GM21360 (cell line): Measurements from ENCODE around the gene ACKR4.
"Not testable (repeated sequence)": the region's sequence is repeated elsewhere in the genome, so short reads cannot be mapped to it uniquely, and the experiment has no call there.

Experiments
- ATAC-seq: cut with Tn5 transposase; IDR thresholded peaks from one replicate; pipeline ENCODE4 v1.9.1; 2021; ENCODE audit warnings: mild to moderate bottlenecking, moderate library complexity; ENCODE audit not compliant: unreplicated experiment

ACKR4 gene

DNA sequence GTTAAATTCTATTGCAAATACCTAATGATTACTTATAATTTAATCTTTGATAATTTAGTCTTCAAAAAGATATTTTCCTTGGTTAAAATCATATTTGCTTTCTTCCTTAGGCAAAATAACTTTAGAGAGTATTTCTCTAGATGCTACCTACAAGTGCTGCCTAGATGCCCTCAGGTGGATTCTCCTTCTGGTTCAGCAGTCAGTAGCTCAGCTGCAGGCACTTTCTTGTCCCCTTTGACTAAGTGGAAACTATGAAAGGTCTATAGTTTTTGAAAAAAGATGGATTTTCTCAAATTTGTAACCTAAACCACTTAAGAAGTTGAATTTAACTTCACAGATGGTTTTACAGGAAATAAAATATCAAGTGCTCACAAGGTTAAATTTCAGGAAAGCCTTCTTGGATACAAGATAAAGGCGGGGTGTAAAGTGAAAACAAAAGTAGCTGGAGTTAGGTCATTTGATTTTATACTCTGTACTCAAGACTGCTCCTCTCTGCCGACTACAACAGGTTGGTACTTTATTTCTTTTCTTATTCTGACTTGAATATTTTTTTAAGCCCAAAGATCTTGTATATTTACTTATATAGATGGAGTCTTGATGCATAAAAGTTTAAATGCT, at the start of gene ACKR4:
ACKR4 (plus strand) TSS at position 455 of the 618 bp plus-strand sequence. CDS start 3,128 bp downstream, outside the sequence.
- no peak for ATAC-seq

DNA sequence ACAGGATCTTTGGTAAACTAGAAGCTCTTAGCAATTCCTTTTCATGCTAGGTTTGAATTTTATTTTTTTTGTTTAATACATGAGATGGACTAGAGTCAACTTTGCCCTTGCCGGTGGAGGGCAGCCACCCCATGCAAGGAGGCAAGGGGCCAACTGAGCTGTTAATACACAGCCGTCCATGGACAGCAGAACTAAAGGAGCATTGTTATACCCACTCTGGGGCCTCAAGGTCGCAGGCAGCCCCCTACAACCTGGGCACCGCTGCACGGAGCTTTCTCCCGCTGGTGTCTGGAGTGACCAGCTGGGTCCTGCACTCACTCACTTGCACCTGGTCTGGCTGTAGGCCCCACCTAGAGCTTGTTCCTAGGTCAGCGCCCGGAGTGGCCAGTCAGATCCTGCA, 47.9 kb upstream of the ACKR4 start:
- no peak for ATAC-seq

DNA sequence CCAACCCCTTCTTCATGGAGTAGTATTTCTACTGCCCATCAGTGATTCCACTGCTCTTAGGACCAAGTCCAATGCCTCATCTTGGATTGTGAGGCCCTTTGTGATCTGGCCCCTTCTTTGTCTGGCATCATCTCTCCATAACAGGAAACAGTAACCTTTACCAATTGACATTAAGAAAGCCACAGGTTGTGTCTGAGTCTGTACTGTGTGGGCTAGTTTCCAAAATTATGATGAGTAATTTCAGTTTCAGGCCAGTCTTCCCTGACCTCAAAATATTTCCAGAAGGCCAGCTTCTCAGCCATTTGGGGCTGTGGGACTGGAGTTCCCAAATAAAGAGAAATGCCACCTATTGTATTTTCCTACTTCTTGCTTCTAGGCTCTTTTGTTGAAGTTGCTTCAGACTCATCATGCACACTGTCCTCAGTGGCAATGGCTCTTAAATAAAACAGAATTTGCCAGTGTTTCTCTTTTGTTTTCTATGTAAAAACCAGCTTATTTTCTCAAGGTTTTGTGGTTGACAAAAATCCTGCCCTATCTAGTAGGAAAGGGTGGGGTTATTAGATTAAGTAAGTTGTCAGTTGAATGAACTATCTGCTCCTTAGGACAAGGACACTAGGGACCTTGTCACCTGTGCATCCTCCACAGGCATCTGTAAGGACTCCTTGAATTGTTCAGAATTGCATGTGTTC, 47.0 kb upstream of the ACKR4 start:
- peak; percentile 75 for ATAC-seq

DNA sequence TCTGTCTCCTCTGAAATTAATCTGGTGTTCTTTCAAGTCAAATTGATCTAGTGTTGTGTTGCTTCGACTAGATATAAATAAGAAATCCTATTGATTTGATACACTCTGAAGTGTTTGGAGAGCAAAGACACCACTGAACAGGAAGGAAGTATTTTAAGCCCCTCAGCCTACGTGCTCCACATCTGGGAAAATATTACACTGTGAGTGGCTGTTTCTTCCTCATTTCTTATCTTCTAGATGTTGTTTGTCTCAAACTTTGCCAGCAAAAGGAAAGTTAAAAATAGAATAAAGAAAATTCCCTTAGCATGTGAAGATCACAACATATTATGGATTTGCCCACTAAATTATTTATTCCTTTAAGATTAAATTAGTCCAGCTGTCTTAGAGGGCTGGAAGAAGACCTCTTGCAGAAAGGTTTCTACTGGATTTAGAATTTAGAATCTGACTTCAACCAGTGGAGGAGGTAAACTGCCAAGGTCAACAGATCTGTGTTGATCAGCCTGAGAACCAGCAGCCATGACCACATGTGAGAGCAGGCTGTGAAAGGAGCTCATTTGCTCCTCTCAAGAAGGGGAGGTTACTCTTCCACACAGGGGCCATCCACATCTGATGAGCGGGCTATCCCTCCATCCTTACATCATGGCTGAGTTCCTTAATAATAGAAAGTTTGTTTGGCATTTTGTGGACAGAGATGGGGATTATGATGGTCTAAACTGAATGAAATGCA, 46.3 kb upstream of the ACKR4 start:
- ATAC-seq: no peak

DNA sequence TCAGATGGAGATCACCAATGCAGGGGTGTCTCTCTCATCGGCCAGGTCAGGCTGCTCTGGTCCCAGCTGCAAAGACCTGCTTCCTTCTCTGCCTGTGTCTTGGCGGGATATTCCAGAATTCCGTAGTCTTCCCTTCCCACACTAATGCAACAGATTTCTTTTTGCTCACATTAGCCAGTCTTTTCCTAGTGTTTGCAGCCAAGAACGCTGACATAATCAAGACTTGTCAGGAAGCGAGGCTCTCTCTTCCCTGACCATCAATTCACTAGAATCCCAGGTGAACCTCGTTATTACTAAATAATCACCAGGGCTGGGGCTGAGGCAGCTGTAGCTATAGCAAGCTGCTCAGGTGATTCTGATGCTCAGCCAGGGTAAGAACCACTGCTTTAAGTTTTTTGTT, 43.2 kb upstream of the ACKR4 start:
- ATAC-seq: no peak

DNA sequence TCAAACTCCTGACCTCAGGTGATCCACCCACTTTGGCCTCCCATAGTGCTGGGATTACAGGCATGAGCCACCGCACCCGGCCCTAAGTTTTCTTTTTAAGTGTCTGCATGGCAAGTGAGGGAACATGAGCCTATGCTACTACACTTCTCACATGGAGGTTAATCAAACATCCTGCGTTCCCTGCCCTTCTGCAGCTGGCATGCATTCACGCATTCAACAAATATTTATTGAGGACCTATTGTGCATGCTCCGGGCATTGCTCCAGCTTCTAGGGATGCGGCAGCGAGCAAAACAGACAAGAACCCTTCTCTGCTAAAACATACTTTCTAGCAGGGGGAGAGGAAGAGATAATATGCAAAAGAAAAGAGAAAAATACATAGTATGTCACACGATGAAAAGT, 42.6 kb upstream of the ACKR4 start:
- ATAC-seq: no peak

DNA sequence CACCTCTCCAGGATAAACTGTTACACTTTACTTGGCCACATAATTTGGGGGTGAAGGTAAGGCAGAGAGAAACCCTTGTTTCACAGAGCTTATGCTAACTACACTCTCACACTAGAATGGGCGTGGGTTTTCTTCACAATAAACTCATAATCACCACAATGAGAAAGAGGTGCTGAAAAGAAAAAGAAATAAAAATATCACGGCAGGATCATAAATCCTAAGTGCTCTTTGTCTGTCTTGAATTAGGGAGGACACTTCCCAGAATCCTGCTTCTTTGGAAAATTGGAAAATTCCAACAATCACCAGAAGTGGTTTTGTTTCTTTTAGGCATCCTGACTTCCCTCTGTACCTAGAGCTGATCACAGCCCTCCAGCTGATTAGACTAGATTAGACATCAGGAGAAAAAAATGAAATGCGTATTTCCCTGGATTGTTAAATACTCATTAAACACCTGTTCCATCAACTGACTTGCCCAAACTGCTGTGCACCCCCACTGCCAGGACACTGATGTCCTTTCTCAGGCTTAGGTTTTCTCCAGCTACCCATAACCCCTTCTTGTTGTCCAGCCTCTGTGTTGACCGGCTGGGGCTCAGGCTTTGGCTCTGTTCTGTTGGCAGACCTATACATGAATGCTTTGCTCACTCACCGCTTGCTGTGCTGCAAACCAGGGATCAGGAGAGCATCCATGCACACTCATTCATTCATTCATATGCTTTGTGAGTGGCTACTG, 41.6 kb upstream of the ACKR4 start:
- ATAC-seq: no peak

DNA sequence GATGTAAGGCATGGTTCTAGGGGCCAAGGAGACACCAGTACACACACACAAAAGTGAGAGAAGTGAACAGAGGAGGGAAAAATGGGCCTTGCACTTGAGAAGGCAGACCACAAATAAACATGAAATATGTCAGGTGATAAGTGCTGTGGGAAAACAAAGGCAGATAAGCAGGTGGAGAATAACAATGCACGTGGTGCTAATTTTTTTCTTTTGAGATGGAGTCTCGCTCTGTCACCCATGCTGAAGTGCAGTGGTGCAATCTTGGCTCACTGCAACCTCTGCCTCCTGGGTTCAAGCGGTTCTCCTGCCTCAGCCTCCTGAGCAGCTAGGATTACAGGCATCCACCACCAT, 41.1 kb upstream of the ACKR4 start:
- ATAC-seq: not testable (repeated sequence)

DNA sequence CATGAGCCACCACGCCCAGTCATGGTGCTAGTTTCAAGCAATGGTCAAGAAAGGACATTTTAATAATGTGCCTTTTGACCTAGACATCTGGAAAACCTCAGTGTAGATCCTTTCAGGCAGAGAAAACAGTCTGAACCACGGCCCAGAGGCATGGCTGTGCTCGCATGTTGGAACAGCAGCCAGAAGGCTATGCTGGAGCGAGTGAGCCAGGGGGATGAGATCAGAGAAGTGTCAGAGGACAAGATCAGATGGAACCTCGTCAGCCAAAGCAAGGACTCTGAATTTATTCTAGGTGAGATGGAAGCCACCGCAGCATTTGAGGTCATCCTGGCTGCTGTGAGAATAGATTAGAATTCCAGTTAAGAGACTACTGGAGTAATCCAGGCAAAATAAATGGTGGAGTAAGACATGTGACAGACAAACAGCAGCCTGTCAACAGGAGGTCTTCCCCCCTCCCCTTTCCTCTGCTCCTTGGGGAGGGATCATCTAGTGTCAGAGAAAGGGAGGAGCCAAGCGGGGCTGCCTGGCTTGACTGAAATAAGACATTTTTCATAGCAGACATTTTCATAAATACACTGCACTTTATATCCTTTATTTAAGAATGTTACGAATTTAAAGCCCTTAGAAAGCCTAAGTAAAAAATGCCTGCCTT, 40.4 kb upstream of the ACKR4 start:
- no peak for ATAC-seq

DNA sequence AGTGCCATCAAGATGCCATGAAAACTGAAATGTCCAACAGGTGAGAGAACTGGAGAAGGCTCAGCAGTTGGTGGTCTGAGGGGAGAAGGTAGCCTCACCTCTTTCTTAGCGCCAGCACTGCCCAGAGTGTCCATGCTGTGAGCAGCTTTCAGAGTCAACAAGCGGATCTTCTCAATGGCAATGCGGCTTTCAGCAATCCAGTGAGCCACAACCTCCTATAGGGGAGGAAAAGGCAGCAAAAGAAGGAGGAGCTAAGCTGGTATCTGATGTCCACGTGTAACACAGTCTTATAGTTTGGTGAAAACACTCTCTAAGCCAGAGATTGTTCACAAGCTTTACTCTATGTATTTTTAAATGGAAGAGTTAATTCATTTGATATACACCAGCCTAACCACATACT, 36.1 kb upstream of the ACKR4 start:
- ATAC-seq: no peak

DNA sequence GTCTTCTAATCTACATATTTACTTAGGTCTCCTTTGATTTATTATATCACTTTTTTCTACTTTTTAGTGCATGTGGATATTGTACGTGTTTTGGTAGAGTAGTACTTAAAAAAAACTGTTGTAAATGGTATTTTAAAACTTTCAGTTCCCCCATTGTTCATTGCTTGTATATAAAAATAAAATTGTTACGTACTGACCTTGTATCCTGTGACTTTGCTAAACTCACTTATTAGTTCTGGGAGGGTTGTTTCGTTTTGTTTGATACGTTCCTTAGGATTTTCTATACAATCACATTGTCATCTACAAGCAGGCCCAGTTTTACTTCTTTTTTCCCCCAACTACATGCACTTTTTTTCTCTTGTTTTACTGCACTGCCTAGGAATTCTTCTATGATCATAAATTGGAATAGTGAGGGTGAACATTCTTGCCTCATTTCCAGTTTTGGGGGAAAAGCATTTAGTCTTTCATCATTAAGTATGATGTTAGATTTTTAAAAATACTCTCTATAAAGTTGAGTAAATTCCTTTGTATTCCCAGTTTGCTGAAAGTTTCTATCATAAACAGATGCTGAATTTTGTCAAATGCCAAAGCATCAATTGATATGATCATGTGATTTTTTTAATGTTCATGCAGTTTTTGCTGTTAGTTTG, 33.5 kb upstream of the ACKR4 start:
- no peak for ATAC-seq

DNA sequence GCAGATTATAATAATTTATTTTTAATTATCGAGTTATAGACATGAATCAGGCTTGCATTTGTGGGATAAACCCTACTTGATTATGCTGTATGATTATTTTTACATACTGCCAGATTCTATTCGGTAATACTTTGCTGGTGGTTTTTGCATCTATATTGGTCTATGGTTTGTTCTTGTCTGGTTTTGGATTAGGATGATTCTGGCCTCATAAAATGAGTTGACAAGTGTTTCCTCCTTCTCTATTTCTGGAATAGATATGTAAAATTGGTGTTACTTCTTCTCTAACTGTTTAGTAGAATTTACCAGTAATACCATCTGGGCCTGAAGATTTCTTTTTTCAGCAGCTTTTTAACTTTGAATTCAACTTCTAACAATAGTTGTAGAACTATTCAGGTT, 33.0 kb upstream of the ACKR4 start:
- ATAC-seq: no peak

DNA sequence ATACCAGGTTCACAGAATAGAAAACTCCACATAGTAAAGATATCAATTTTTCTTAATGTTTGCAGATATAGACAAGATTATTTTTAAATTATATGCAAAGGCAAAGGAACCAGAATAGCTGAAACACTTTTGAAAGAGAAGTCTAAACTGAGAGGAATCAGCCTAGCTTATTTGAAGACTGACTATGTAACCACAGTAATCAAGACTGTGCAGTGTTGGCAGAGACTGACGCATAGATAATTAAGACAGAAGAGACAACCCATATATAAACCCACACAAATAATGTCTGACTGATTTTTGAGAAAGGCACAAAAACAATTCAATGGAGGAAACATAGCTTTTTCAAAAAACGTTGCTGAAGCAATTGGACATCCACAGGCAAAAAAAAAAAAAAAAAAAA, 28.6 kb upstream of the ACKR4 start:
- no peak for ATAC-seq

DNA sequence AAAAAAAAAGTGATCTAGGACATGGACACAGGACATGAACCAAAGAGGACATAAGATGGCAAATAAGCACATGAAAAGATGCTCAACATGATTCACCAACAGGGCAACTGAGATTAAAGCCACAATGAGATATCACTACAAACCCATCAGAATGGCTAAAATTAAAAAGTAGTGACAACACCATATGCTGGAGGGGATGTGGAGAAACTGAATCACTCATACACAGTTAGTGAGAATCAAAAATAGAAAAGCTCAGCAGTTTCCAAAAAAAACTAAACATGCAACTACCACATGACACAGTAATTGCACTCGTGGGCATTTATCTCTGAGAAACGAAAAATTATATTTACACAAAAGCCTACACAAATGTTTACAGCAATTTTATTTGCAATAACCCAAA, 27.9 kb upstream of the ACKR4 start:
- ATAC-seq: no peak

DNA sequence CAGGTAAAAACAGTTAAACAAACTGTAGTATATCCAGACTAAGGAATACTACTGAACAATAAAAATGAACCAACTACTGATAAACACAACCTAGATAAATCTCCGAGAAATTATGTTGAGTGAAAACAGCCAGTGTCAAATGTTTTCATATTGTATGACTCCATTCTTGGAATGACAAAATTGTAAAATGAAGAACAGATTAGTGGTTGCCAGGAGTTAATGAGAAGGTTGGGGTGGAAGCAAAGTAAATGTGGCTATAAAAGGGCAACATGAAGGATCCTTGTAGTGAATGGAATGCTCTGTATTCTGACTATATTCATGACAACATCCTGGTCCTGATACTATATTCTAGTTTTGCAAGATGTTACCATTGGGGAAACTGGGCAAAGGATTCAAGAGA, 27.5 kb upstream of the ACKR4 start:
- ATAC-seq: no peak

DNA sequence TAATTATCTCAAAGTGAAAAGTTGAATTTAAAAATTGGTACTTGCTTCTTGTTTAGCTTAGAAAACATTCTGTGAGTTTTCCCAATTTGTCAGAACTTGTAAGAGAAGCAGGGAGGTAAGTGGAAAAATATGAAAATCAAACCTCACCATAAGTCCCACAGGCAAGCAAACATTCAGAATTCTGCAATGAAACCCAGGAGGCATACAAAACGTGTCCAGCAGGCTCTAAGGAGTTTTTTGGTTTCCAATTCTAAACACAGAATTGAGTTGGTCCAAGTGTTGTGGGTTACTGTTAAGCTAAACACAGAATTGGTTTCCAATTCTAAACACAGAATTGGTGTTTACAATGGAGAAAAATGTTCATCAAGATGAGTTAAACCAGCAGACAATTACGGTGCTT, 27.1 kb upstream of the ACKR4 start:
- ATAC-seq: no peak

DNA sequence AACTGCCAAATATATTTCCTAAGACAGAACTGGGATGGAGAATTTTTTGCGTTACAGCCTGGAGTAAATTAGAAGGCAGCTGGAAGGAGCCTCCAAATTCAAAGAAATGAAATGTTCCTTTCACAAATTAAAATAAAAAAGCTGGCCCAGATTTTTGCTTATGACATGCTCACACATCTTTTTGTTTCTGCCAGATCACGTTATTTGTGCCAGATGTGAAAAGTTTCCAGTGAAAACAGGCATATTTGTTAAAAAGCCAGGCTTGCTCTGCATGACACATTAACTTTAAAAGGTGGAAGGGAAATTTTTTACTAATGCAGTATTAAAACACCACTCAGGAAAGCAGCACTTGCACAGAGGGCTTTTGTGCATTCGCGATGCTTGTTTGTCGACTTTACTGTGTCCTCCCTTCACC, 23.3 kb upstream of the ACKR4 start:
- no peak for ATAC-seq

DNA sequence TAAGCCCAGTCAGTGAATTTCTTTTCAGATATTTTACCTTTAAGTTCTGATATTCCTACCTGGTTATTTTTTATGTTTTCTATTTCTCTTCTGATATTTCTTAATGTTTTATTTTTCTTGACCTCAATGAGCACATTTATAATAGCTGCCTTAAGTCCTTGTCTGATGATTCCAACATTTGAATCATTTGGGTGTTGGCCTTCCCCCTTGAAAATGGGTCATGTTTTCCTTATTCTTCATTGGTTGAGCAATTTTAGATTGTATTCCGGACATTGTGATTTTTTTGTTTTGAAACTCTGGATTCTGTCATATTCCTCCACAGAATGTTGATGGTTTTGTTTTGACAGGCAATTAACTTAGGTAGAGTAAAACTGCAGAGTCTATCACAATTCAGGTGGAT, 9.7 kb upstream of the ACKR4 start:
- no peak for ATAC-seq

DNA sequence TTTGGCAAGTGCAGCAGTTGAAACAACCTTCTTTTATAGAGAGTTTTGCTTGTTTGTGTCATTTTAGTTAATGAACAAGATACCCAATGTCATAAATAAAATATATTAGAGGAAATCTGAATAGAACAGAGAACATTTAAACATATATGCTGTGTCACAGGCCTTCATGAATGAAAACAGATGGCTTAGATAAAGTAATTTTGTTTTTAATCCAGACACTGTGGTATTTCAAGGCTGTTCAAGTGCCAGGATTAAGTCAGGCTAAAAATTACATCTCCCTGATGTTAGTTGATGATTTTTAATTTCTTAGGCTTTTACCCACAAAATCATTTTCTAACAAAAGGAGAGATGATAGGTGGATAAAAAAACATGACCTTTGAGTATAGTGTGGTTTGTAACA, 4.9 kb upstream of the ACKR4 start:
- no peak for ATAC-seq

DNA sequence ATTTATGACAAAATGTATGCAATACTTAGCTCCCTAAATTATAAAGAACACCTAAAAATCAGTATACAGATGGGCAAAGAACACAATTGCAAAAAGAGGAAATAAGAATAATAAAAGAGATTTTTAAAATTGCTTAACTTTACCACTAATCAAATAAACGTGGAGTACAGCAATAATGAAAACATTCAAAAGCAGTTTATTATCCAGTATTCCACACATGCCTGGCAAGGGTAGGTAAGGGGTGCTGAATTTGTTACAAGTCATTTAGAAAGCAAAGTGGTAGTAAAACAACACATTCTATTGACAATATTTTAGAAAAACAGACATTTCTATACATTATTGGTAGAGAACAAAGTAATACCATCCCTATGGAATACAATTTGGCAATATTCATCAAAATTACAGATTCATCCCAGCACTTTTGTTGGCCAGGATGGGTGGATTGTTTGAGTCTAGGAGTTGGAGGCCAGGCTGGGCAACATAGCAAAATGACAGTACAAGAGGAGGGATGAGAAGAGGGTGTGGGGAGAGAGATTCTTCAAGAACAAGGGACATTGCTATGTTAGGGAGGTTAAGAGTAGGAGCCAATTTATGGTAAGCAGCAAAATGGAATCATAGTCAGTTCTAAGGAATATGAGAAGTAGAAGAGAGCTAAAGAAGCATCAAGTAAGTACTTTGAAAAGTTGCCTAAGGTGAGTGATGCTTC, 3.7 kb upstream of the ACKR4 start:
- ATAC-seq: no peak
